ENCODE results near the gene NT5C. TPM values are rescaled to one million over a fixed set of nuclear protein-coding genes. Genes with fewer than 3 reads are reported as not detected.
"Not testable (repeated sequence)": the region's sequence is repeated elsewhere in the genome, so short reads cannot be mapped to it uniquely, and the experiment has no call there.

NT5C gene
- total RNA-seq, 1 experiment from 2014 or later: 38.6 TPM

- no peak overlapping the region for H3K4me2 ChIP-seq
- H3K27me3 ChIP-seq (ENCODE audit: insufficient read depth, low read depth): no peaks in the 10 kb centered on the region
- CTCF ChIA-PET: interaction anchor here (0.6 kb wide), 1 partner anchor 199 kb away, joined by 6 read pairs; no protein-coding TSS in a partner anchor
- POLR2A ChIA-PET (ENCODE audit: unreplicated experiment): interaction anchor here (0.6 kb wide), 1 partner anchor 26 kb away, joined by 5 read pairs; no protein-coding TSS in a partner anchor
- intact Hi-C loops (cut with micrococcal nuclease; ENCODE audit: unreplicated experiment): no loop called here
- H3K36me3 ChIP-seq (ENCODE audit: low read depth): no peaks in the 10 kb centered on the region
- no peaks in the 10 kb centered on the region for H3K9me3 ChIP-seq (ENCODE audit: insufficient read depth, low read depth)
- no peak overlapping the region for H3K4me3 ChIP-seq
- H2AFZ ChIP-seq: no peak overlapping the region
- H3F3A ChIP-seq (ENCODE audit: insufficient read depth, low read depth): peaks cover 76% of the 10 kb centered on the region
- DNase-seq: no peak
- peaks cover 20% of the 10 kb centered on the region for H3K4me1 ChIP-seq (replicated peaks; ENCODE audit: insufficient read depth)
- H4K20me1 ChIP-seq (ENCODE audit: insufficient read depth): no peaks in the 10 kb centered on the region; the same call in 1 of the 2 replicates
- H3K79me2 ChIP-seq (ENCODE audit: low read depth): peaks cover 31% of the 10 kb centered on the region
- H3K9me2 ChIP-seq (ENCODE audit: insufficient read depth): no peaks in the 10 kb centered on the region
- no TSS peak for BruUV-seq (replicated peaks)
- TF ChIP-seq CTCF (conservative IDR thresholded peaks at IDR 0.05): no peak
- TF ChIP-seq EZH2 (IDR thresholded peaks at IDR 0.05; ENCODE audit: low read depth): no peak
- no peak overlapping the region for H3K27ac ChIP-seq
These were observed 1.5 kb upstream of the NT5C start for GRCh38 chr17:75133001-75133400.

GRCh38 chr17:75132018-75133000 is 767 bp upstream of the NT5C start:
- H3K9me2 ChIP-seq (ENCODE audit: insufficient read depth); H3K36me3 ChIP-seq (ENCODE audit: low read depth); H4K20me1 ChIP-seq (ENCODE audit: insufficient read depth); H3K9me3 ChIP-seq (ENCODE audit: insufficient read depth, low read depth); DNase-seq; intact Hi-C loops (cut with micrococcal nuclease; ENCODE audit: unreplicated experiment); H3K27me3 ChIP-seq (ENCODE audit: insufficient read depth, low read depth): not testable (repeated sequence)
- peaks cover 77% of the 10 kb centered on the region for H3F3A ChIP-seq (ENCODE audit: insufficient read depth, low read depth)
- BruUV-seq (replicated peaks): TSS peak; percentile 67
- ChIA-PET CTCF (interaction anchor here (0.6 kb wide), 1 partner anchor 198 kb away, joined by 6 read pairs; no protein-coding TSS in a partner anchor), POLR2A (ENCODE audit: unreplicated experiment) (interaction anchor here (0.6 kb wide), 2 partner anchors 27 to 63 kb away, joined by 5 to 19 read pairs; no protein-coding TSS in a partner anchor)
- H3K4me2 ChIP-seq: peak overlapping the region; percentile 74
- peaks cover 29% of the 10 kb centered on the region for H3K79me2 ChIP-seq (ENCODE audit: low read depth)
- peak overlapping the region; percentile 95 for H3K4me3 ChIP-seq
- peak overlapping the region; percentile 83 for H2AFZ ChIP-seq
- H3K4me1 ChIP-seq (replicated peaks; ENCODE audit: insufficient read depth): peaks cover 20% of the 10 kb centered on the region
- peak overlapping the region; percentile 72 for H3K27ac ChIP-seq

- peaks cover 33% of the 10 kb centered on the region for H3K79me2 ChIP-seq (ENCODE audit: low read depth)
- H3K4me3 ChIP-seq: peak overlapping the region; percentile 95
- ChIA-PET CTCF (interaction anchor here (0.5 to 1.5 kb wide), 3 partner anchors 17 to 121 kb away, joined by 7 to 18 read pairs (median 8); no protein-coding TSS in a partner anchor), POLR2A (ENCODE audit: unreplicated experiment) (interaction anchor here (0.5 to 0.7 kb wide), 2 partner anchors 24 to 58 kb away, joined by 3 read pairs; no protein-coding TSS in a partner anchor)
- H3K27ac ChIP-seq: peak overlapping the region; percentile 72
- DNase-seq: peak; percentile 38 to 52
- no peaks in the 10 kb centered on the region for H3K27me3 ChIP-seq (ENCODE audit: insufficient read depth, low read depth)
- H3K36me3 ChIP-seq (ENCODE audit: low read depth): no peaks in the 10 kb centered on the region
- intact Hi-C loops (cut with micrococcal nuclease; ENCODE audit: unreplicated experiment): no loop called here
- H3K9me3 ChIP-seq (ENCODE audit: insufficient read depth, low read depth): no peaks in the 10 kb centered on the region
- H3F3A ChIP-seq (ENCODE audit: insufficient read depth, low read depth): peaks cover 72% of the 10 kb centered on the region
- no peaks in the 10 kb centered on the region for H3K9me2 ChIP-seq (ENCODE audit: insufficient read depth)
- H4K20me1 ChIP-seq (ENCODE audit: insufficient read depth): no peaks in the 10 kb centered on the region; the same call in 1 of the 2 replicates
- no peak for TF ChIP-seq EZH2 (IDR thresholded peaks at IDR 0.05; ENCODE audit: low read depth)
- peak; percentile 60; the same call in 1 of the 2 replicates for TF ChIP-seq CTCF (conservative IDR thresholded peaks at IDR 0.05)
- H3K4me1 ChIP-seq (replicated peaks; ENCODE audit: insufficient read depth): peaks cover 27% of the 10 kb centered on the region
- H2AFZ ChIP-seq: peak overlapping the region; percentile 83
- peak overlapping the region; percentile 74 for H3K4me2 ChIP-seq
- BruUV-seq (replicated peaks): TSS peak; percentile 29
These were observed 787 bp downstream of the NT5C start for GRCh38 chr17:75130632-75131277.
